ENCODE measurements around the gene TYW1B.
"Not testable (repeated sequence)": the region's sequence is repeated elsewhere in the genome, so short reads cannot be mapped to it uniquely, and the experiment has no call there.

GRCh38 chr7:72816370-72817157 is 11.4 kb downstream of the TYW1B start:
- not testable (repeated sequence) for TF ChIP-seq CTCF, POLR2A, EP300 (IDR thresholded peaks at IDR 0.05)
